Melanocyte of skin (primary cell): ENCODE data around the gene SHC1. TPM values are rescaled to one million over a fixed set of nuclear protein-coding genes. Genes with fewer than 3 reads are reported as not detected.

Source experiments
- small RNA-seq, 2 donors: library from RNA; depleted of rRNA; stranded (forward); fragments of <200 nt; gene quantifications; one replicate each; pipeline ENCODE3, GENCODE V24; 2012
- total RNA-seq, 2 donors: library from RNA; depleted of rRNA; stranded (reverse); fragments of >200 nt; gene quantifications; 2 replicates each; pipeline ENCODE4 v1.2.3, GENCODE V29; 2012

SHC1 gene, protein sequence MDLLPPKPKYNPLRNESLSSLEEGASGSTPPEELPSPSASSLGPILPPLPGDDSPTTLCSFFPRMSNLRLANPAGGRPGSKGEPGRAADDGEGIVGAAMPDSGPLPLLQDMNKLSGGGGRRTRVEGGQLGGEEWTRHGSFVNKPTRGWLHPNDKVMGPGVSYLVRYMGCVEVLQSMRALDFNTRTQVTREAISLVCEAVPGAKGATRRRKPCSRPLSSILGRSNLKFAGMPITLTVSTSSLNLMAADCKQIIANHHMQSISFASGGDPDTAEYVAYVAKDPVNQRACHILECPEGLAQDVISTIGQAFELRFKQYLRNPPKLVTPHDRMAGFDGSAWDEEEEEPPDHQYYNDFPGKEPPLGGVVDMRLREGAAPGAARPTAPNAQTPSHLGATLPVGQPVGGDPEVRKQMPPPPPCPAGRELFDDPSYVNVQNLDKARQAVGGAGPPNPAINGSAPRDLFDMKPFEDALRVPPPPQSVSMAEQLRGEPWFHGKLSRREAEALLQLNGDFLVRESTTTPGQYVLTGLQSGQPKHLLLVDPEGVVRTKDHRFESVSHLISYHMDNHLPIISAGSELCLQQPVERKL
- total RNA-seq = 100 to 1,000 TPM; 114 to 143 TPM

DNA sequence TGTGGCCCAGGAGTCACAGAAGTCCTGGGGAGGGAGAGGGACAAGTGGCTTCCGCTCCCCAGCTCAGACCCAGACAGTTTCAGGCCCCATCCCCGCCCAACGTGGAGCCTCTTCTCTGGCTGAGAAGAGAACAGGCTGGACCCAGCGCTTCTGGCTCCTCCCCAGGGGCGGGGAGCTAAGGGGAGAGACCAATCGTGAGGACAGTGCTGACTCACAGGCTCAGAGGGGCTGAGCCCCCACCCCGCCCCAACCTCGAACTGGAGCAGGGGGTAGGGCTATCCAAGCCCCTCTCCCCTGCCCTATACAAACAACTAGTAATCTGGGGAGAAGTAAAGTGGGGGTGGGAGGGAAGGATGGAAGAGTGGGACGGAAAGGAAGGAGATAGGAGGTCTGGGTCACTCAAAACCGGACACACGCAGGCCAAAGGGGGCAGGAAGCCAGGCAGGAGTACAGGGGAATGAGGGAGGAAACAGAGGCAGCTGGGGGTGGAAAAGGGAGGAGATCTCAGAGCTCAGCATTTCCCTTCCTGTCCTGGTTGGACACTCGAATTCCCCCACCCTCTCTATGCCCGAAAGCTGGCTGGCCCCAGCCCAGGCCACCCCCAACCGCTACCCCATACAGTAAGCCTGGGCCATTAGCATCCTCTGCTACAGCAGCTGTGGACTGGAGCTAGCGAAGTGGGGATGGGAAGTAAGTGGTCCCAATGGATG is at the start of gene SHC1:
TSS of gene SHC1 (minus strand) at position 117 of the 710 bp plus-strand sequence. CDS start 221 bp downstream, outside the sequence.

DNA sequence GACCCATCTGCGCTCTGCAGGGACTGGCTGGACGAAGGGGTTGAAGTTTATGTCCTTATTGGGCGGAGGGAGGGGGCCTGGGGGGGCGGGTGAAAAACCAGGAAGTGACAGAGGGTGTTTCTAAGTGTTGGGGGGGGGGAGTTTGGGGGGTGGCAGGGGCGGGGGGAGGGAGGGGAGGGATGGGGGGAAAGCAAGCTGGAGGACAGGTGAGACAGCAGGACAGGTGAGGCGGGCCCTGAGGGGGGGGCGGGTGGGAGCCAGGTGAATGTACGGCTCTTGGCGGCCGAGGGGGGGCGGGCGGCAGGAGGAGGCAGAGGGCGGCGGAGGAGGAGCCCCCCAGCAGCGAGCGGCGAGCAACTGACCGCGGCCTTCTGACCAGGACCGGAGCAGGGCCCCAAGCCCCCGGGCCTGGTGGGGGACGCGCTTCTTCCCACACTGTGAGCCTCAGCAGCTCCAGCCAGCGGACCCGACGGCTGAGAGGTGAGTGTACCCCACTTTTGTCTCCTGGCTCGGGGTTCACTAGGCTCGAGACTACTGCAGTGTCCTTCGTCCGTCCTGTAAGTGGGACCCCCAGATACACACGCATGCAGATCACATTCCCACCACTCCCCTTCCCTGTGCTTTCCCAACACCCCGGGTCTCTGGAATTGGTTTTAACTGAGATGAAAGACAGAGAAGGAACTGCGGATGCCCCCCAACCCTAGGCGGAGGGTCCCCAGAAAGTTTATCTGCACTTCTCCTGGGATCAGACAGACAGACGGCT is 32.1 kb upstream of the SHC1 start, which contains the start of gene ZBTB7B:
TSS of gene ZBTB7B (plus strand) at position 339 of the 763 bp plus-strand sequence. CDS start 11,859 bp downstream, outside the sequence.

DNA sequence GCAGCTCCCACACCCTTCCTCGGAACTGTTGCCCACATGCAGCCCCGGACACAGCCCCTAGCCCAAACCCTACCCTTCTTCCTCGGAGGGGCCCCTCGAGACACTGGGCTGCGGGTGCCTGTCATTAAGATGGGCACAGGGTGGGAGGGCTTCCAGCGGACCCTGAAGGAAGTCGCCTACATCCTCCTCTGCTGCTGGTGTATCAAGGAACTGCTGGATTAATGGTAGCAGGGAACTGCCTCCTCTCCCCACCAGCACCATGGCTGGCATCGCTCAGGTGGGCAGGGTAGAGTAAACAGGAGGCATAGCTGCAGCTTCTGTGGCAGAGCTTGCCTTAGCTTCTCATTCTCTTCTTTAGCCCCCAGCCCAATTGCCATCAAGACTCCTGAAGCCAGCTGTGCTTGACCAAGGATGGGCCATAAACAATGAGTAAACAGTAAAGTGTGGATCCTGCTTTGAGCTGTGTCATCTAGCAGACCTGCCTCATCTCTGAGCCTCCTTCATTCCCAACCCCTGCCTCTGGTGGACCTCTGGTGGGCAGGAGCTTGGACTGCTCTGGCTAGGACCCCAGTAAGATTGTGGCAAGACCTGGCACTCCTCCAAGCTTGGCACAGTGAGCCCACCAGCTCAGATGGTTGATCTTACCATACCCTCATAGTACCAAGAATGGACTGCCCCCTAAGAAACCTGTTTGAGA is 23.2 kb upstream of the SHC1 start, which contains the start of gene LENEP:
TSS of gene LENEP (plus strand) at position 15 of the 697 bp plus-strand sequence. CDS start at position 37, 22 bp downstream.

DNA sequence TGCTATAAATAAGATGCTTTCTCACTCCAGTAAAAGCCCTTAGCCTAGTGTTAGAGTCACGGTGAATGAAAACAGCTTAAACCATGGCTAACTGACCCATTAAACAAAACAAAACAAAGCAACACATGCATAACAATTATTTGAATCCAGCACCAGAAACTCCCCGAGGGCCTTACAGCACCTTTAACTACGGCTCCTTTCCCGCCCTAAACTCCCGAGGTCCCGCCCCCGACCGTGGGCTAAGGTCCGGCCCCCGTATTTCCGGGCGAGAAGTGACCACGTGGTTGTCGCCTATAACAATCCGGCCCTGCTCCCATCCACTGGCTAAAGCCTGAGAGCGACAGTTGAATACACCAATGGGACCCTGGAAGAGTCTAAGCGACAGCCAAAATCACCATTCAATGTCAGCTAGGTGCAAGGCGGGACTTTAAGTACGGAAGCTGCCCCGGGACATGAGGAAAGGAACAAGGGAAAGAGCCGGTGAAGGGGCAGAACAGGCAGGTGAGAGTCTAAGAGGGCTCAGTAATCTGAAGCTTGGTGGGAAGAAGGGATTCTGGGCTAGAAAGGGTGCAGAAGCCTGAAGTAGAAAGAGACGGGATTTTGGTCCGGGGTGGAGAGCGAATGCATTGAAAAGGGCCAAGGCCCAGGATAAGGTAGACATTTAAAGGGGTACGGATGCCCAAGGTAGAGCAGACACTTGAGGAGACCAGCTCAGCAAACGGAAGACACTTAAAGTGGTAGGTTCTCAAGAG is 12.5 kb upstream of the SHC1 start, which contains the start of gene FLAD1:
TSS of gene FLAD1 (plus strand) at position 448 of the 752 bp plus-strand sequence. CDS start 351 bp downstream, outside the sequence.

DNA sequence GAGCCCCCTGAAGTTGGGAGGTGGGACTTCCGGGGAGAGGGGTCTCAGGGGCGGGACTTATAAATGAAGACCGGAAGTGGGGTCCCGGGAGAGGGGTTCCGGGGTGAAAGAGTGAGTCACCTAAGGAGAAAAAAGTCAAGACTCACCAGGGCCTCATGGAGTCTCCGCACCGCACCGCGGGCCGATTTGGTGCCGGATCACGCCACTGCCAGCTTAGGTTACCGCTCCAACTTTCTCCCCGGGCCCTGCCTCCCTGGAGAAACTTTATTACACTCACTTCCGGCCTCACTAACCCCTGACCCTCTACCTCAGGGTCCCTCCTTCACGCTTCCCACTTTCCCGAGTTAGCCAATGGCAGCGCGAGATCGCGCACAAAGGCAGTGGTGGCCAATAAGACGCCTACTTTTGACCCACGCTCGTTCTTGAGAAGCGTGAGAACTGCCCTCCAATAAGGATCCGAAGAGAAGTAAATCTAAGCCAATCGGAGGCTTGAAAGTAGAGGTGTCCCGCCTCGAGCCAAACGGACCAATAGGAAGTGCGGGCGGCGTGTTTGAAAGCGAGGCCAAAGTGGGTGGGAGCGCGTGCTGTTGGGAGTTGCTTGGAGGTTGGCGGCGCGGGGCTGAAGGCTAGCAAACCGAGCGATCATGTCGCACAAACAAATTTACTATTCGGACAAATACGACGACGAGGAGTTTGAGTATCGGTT is 3.7 kb upstream of the SHC1 start, which contains the start of gene CKS1B:
TSS of gene CKS1B (plus strand) at position 580 of the 706 bp plus-strand sequence. CDS start at position 645, 65 bp downstream.

DNA sequence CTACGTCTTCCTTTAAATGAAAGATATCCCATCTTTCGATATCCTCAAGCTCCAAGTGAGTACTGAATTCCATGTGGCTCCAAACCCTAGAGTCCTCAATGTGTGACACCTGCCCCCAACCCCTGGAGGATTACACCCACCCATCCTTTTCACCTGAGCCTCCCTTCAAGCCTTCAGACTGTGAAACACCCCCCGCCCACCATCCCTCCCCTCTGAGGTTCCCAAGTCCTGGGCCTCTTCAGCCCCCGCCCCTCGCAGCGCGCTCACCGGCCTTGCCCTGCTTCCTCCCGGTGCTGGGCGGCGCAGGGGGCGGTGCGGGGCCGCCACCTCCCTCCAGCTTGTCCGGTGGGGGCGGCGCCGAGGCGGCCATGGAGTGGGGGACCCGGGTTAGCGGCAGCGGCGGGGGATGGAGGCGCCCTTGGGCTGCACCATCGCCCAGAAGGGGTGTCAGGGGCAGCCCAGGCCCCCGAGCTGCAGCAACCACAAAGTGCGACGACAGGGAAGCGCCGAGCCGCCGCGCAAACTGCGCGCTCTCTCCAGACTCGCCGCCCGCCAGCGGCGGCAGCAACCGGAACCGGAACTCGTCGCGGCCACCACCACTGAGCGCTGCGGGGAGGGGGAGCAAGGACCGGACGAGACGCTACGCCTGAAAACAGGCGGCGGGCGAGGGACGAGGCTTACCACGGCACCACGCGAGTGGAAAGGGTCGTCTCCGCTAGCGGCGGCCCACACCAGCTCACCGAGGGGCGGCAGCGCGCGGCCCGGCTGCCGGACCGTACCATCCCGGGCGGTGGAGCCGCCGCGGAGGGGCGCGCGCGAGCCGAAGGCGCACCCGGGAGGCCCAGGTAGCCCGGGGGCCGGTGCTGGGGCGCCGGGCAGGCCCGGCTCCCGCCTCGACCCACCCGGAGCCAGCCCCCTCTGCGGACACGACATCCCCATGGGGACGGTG is 9.1 kb downstream of the SHC1 start, which contains the start of gene PYGO2:
TSS of gene PYGO2 (minus strand) at position 576 of the 949 bp plus-strand sequence. CDS start at position 370, 206 bp downstream.

DNA sequence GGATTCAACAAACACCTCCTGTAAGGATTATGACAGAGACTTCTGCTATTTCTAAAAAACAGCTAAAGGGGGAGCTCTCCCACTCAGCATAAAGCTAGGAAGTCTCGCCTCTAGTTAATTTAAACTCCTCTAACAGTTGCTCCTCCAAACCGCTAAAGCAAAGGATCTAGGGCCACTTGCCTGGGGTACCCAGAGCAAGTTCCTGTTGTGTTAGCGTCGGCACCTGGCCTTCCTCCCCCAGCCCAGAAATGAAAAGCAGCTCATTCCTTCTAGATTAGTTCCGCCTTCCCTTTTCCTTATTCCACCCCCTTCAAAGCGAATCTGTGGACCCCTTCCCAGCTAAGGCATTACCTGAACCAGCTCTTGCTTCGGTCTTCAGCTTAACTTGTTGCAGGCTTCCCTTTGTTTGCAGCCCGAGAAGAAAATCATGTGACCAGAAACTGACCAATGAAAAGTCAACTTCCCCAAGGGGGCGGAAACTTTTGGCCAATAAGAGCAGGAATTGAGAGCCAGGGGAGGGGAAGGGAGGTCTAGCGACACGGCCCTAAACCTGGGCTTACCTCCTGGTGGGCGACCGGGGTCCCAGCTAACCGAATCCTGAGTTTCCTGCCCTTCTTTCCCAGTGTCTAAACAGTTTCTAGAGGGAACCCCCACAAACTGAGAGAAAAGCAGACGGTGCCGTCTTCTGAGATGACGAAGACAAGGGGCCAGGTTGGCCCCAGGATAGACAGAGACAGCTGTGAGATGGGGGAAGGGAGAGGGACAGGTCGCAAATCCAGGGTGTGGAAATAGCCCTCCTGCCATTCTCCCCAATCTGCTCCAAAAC is 14.6 kb downstream of the SHC1 start, which contains the start of gene PBXIP1:
TSS of gene PBXIP1 (minus strand) at position 382 of the 826 bp plus-strand sequence. CDS start 2,378 bp downstream, outside the sequence.

DNA sequence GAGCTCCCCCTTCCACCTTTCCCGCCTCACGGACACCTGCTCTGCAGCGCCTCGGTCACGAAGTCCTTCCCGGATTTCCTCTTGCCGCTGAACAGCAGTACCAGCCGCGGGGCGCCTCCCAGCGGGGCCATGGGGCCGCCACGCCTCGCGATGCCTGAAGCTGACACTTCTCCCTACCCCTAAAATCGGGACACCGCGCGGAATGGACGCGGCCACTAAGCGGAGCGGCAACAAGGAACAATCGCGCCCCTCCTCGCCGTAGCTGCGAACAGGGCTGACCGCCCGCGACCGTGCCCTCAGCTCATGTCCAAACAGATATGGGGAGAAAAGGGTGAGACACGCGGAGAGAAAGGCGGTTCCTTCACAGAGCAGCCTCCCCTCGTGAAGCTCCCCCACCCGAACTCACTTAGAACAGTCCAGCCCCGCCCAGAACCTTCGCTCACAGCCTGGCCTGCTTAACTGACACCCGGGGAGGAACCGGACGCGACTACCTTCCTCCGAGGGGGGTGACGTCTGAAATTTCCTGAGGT is 33.9 kb downstream of the SHC1 start, which contains the start of gene PMVK:
TSS of gene PMVK (minus strand) at position 165 of the 530 bp plus-strand sequence. CDS start at position 131, 34 bp downstream.

Small RNA genes within 50 kb of the gene (small RNA-seq; reads per million reads assigned to genes)
- gene MIR4258 (0 reads per million in 2 donors), gene RF00017 (0 reads per million in 2 donors)

Other genes with a start within 250 kb of the SHC1 start
- under 1 TPM; under 0.01 TPM for gene KCNN3, start 100.5 kb downstream of the SHC1 start, total RNA-seq
- 10 to 100 TPM in 1 of 2 donors, 1 to 10 TPM in 1; 8.3 to 11.0 TPM for gene PMVK, start 34.0 kb downstream of the SHC1 start, total RNA-seq
- gene PBXIP1, start 14.6 kb downstream of the SHC1 start, total RNA-seq = 10 to 100 TPM; 23.0 to 39.9 TPM
- 10 to 100 TPM; 15.7 to 22.0 TPM for gene PYGO2, start 9.0 kb downstream of the SHC1 start, total RNA-seq
- gene CKS1B, start 3.9 kb upstream of the SHC1 start, total RNA-seq = 100 to 1,000 TPM in 1 of 2 donors, 10 to 100 TPM in 1; 59.9 to 210 TPM
- 10 to 100 TPM; 33.4 to 46.0 TPM for gene FLAD1, start 12.6 kb upstream of the SHC1 start, total RNA-seq
- gene LENEP, start 22.8 kb upstream of the SHC1 start, total RNA-seq = 1 to 10 TPM in 1 of 2 donors, under 1 TPM in 1; 0.67 to 1.0 TPM
- gene ZBTB7B, start 32.1 kb upstream of the SHC1 start, total RNA-seq = 10 to 100 TPM; 20.0 to 25.8 TPM
- gene DCST2, start 63.0 kb upstream of the SHC1 start, total RNA-seq = under 1 TPM in 1 of 2 donors, not detected in 1; under 0.01 TPM
- gene DCST1, start 63.1 kb upstream of the SHC1 start, total RNA-seq = under 1 TPM in 1 of 2 donors, not detected in 1; under 0.01 TPM
- 10 to 100 TPM; 65.7 to 78.6 TPM for gene ADAM15, start 80.6 kb upstream of the SHC1 start, total RNA-seq
- gene EFNA4, start 93.0 kb upstream of the SHC1 start, total RNA-seq = 1 to 10 TPM; 2.1 to 3.3 TPM
- under 1 TPM; 0.33 to 0.69 TPM for gene EFNA3, start 108.1 kb upstream of the SHC1 start, total RNA-seq
- 10 to 100 TPM in 1 of 2 donors, 1 to 10 TPM in 1; 8.3 to 13.4 TPM for gene EFNA1, start 157.1 kb upstream of the SHC1 start, total RNA-seq
- gene SLC50A1, start 165.1 kb upstream of the SHC1 start, total RNA-seq = 10 to 100 TPM; 33.3 to 43.4 TPM
- 10 to 100 TPM; 33.3 to 74.0 TPM for gene DPM3, start 169.8 kb upstream of the SHC1 start, total RNA-seq
- gene KRTCAP2, start 202.6 kb upstream of the SHC1 start, total RNA-seq = 100 to 1,000 TPM; 123 to 126 TPM
- 1 to 10 TPM; 3.4 to 4.3 TPM for gene TRIM46, start 203.1 kb upstream of the SHC1 start, total RNA-seq
- gene THBS3, start 237.2 kb upstream of the SHC1 start, total RNA-seq = 10 to 100 TPM in 1 of 2 donors, 1 to 10 TPM in 1; 8.0 to 10.3 TPM
- gene MTX1, start 237.9 kb upstream of the SHC1 start, total RNA-seq = 10 to 100 TPM; 38.9 to 59.3 TPM